GM18520 (cell line): ENCODE data around the gene TNFRSF19.

ENCODE experiments used
- ATAC-seq: cut with Tn5 transposase; IDR thresholded peaks from one replicate; pipeline ENCODE4 v1.9.1; 2021; ENCODE audit not compliant: unreplicated experiment

Gene TNFRSF19

GRCh38 chr13:23680845-23681669, 110.8 kb downstream of the TNFRSF19 start:
- no peak for ATAC-seq

- no peak for ATAC-seq
Observed at GRCh38 chr13:23683084-23683483, 112.9 kb downstream of the TNFRSF19 start.

GRCh38 chr13:23684647-23685046, 114.4 kb downstream of the TNFRSF19 start:
- no peak for ATAC-seq

DNA sequence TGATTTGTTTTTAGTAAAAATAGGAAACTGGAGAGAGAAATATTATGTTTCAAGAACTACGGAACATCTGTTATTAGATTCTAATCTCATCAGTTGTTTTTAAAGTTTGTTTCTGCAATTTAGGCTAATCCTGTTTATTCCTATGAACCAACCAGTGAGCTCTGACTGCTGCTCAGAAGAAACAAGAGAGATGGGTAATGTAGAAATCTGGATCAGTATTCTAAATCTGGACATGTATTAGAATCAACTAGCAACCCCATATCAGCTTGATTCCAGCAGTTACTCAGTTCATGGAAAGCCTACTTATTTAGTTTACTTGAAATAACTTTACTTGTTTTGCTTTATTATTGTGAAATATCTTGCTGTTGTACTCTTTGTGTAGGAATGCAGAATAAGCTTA, 115.2 kb downstream of the TNFRSF19 start:
- no peak for ATAC-seq

GRCh38 chr13:23686948-23687347, 116.7 kb downstream of the TNFRSF19 start:
- no peak for ATAC-seq

- ATAC-seq = no peak
Observed at GRCh38 chr13:23687614-23688013, 117.4 kb downstream of the TNFRSF19 start.

GRCh38 chr13:23688336-23688735, 118.1 kb downstream of the TNFRSF19 start:
- no peak for ATAC-seq

DNA sequence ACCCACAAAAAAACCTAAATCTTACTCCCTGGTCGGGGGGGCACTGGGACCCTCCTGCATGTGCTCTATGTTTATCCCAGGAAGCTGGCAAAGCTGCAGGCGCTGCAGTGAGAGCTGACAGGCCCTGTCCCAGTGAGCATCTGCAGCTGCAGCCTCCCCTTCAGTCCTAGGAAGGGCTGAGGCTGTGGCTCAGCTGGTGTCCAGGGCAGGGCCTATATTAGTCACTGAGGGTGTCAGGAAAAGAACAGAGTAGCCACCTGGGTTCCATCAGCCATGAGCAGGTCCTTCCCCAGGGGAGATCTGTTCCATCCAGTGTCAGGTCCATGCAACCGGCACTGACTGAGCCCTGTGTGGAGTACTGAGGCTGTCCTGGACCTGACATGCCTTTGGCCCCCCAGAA, 120.5 kb downstream of the TNFRSF19 start:
- no peak for ATAC-seq

- ATAC-seq = no peak
Observed at GRCh38 chr13:23692816-23693215, 122.6 kb downstream of the TNFRSF19 start.

- ATAC-seq = no peak
Observed at GRCh38 chr13:23695196-23695595, 125.0 kb downstream of the TNFRSF19 start.

DNA sequence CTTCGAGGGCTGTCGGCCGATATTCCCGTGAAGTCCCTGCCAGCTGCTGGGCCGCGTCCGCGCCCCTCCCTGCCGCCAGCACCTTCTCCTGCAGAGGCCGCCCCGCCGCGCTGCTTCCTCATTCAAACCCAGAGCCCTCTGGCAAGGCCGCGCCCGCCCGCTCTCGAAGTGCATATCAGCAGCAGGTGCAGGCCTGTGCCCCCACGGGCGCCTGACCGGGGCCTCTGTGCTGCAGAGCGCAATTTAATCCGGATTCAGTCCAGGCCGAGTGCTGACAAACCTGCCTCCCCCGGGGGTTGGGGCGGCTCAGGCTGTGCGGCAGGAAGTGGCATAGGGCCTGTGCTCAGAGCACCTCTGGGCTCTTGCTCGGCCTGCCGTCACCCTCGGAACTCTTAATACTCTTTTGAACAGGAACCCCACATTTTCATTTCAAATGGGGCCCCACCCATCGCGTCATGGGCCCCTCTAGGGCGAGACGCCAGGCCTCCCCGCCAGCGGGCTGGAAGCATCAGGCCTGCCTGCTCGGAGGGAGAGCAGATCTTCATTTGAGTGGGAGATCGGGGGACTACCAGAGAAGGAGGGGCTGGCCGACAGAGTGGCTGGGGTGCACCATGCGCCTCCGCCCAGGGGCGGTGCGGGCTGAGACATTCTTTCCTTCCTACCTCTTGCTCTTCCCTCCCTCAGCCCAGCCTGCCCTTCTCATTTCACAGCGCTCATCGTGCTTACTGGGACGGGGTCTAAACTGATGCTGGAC, 125.7 kb downstream of the TNFRSF19 start:
- no peak for ATAC-seq

DNA sequence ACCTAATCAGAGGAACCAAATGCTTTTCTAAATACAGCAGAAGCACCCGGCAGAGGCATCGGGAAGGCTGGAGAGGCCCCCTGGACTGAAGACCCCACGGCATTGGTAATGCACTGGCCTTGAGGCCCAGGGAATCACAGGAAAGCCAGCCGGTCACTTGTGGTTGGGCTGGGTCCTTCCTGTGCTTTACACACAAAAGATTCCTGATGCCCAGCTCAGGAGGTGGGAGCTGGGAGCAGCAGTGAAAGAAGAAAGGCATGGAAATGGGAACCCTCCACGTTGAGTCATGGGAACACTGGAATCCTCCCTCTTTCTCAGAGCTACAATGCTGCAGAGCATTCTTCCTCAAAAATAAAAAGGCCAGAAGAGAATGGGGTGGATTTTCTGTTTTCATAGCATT, 126.4 kb downstream of the TNFRSF19 start:
- no peak for ATAC-seq

- no peak for ATAC-seq
Observed at GRCh38 chr13:23697772-23698313, 127.6 kb downstream of the TNFRSF19 start.

- ATAC-seq = no peak
Observed at GRCh38 chr13:23699271-23699670, 129.1 kb downstream of the TNFRSF19 start.

DNA sequence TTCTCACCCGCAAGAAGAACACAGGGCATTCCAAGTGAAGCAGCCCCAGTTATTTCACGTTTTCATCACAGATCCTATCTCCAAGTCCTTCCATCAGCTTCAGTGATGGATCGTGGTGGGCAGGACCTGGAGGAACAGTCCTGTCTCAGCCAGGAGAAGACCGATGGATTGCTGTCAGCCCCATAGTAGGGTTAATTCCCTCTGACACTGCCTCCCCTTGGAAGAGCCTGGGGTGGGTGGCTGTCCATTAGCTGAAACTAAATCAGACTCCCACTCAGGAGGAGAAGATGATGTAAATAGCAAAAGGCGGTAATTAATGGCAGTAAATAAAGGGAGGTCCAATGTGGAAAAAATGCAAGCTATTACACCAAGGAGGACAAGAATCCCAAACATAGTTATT, 131.0 kb downstream of the TNFRSF19 start:
- ATAC-seq = no peak

- ATAC-seq = no peak
Observed at GRCh38 chr13:23701636-23702035, 131.4 kb downstream of the TNFRSF19 start.

GRCh38 chr13:23703246-23703860, 133.1 kb downstream of the TNFRSF19 start:
- no peak for ATAC-seq

GRCh38 chr13:23705583-23705982, 135.4 kb downstream of the TNFRSF19 start:
- no peak for ATAC-seq

GRCh38 chr13:23707674-23708073, 137.5 kb downstream of the TNFRSF19 start:
- ATAC-seq = no peak

- no peak for ATAC-seq
Observed at GRCh38 chr13:23709536-23709935, 139.3 kb downstream of the TNFRSF19 start.

GRCh38 chr13:23710366-23710765, 140.2 kb downstream of the TNFRSF19 start:
- ATAC-seq = no peak

DNA sequence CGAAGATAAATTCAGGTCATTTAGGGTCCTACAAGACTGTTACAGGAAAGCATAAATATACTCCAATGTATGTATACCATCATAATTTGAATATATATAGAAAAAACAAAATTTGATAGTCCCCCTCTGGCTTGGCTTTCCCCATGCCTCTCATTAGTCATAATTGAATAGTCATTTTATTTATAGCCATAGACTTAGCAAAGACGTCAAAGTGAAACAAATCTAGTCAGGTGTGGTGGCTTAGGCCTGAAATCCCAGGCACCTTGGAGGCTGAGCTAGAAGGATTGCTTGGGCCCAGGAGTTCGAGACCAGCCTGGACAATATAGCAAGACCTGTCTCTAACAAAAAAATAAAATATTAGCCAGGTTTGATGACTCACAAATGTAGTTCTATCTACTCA, 141.1 kb downstream of the TNFRSF19 start:
- no peak for ATAC-seq
